Mucosa of stomach (tissue), 1 donor: ENCODE measurements around the gene FNDC3B.

Source experiments
- H3K27me3 ChIP-seq: one replicate; pipeline ENCODE4 v1.7.0; 2013; ENCODE audit warnings: mild to moderate bottlenecking, low read length; ENCODE audit not compliant: control insufficient read depth, insufficient read depth
- H3K36me3 ChIP-seq: one replicate; pipeline ENCODE4 v1.7.0; 2013; ENCODE audit warnings: low read length; ENCODE audit not compliant: control insufficient read depth, insufficient read depth
- H3K4me1 ChIP-seq: one replicate; pipeline ENCODE4 v1.7.0; 2013; ENCODE audit warnings: mild to moderate bottlenecking, low read length; ENCODE audit not compliant: control insufficient read depth, insufficient read depth
- H3K4me3 ChIP-seq: one replicate; pipeline ENCODE4 v1.7.0; 2013; ENCODE audit warnings: low read length
- H3K9ac ChIP-seq: one replicate; pipeline ENCODE4 v1.7.0; 2013; ENCODE audit warnings: mild to moderate bottlenecking, low read length, moderate library complexity
- H3K9me3 ChIP-seq: one replicate; pipeline ENCODE4 v1.7.0; 2013; ENCODE audit warnings: mild to moderate bottlenecking, low read length, moderate library complexity; ENCODE audit not compliant: control insufficient read depth
- donor health status: Pancreatic carcinoma.

The FNDC3B gene

DNA sequence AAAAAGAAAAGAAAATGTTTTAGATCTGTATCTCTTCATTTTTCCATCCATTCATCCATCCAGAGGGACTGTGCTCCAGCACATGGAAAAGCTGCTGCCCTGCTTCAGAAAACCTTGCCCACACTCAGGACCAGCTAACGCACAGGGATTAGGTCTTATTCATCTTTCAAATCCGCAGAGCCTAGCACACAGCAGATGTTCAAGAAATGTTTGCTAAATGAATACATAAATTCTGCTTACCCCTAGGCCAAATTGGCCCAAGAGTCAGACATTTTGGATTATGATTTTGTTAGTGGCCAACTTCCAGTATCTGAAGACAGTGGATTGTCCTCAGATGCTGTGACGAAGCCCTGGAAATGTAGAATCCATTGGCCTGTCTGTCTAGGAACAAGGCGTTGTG lies 337.5 kb downstream of the FNDC3B start:
- Histone ChIP-seq H3K9me3 (no peaks in the 10 kb centered on the region), H3K27me3 (no peaks in the 10 kb centered on the region), H3K36me3 (peaks cover 5% of the 10 kb centered on the region), H3K4me3 (no peak overlapping the region), H3K9ac (no peak overlapping the region), H3K4me1 (no peaks in the 10 kb centered on the region)

DNA sequence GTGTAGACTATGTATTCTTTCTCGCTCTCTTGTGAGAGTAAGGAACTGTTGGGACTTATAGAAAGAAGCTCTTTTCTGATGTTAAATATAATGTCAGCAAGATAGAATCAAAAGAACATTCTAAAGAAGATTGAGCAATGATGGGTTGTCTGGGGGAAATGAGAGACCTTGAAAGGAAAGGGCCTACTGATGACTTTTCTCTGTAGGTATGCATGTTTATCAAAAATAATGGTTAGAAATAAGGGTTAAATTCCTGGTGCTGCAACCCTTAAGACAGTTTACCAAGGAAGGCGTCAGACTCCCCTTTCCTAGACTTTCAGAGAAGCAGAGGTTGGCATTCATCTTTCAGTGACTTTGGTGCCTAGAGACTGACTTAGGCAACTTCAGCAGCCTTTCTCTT lies 339.1 kb downstream of the FNDC3B start:
- Histone ChIP-seq H3K4me3 (no peak overlapping the region), H3K9me3 (no peaks in the 10 kb centered on the region), H3K4me1 (no peaks in the 10 kb centered on the region), H3K36me3 (peaks cover 5% of the 10 kb centered on the region), H3K9ac (no peak overlapping the region), H3K27me3 (no peaks in the 10 kb centered on the region)

DNA sequence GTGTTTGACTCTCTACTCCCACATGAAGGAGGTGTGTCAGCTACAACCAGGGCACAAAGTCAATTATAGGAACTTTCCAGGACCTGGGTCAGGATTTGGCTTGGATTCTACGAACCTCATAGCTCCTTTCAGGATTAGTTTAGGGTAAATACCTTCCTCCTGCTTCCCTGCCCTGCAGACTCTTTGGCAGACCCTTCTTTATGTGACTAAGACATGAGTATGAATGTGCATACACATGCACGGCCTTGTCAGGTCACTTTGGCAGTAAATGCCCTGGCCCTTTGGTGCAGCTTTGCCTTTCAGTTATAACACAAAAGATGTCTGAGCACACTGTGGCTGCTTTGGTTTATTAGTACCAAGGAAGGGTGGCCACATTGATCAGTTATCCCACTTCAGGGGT lies 340.0 kb downstream of the FNDC3B start:
- no peaks in the 10 kb centered on the region for H3K27me3 ChIP-seq
- no peaks in the 10 kb centered on the region for H3K9me3 ChIP-seq
- H3K36me3 ChIP-seq, result peaks cover 5% of the 10 kb centered on the region
- no peak overlapping the region for H3K9ac ChIP-seq
- no peaks in the 10 kb centered on the region for H3K4me1 ChIP-seq
- H3K4me3 ChIP-seq, result no peak overlapping the region

DNA sequence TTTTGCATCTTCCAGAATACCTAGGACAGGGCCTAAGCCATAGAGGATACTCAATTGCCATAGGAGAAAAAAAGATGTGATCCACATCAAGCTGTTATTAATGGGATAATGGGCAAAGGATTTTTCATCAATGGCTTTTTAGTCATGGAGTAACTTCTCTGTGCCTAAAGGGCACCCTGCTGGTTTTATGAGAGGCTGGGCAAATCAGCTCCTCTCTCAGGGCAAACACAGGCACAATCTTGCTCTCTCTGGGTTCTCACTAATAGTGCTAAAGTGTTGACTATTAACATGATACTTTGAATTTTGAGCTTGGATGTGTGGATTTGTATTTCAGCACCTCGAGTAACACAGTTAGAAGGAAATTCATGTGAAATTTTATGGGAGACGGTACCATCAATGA lies 341.3 kb downstream of the FNDC3B start:
- Histone ChIP-seq H3K4me1 (no peaks in the 10 kb centered on the region), H3K9ac (no peak overlapping the region), H3K9me3 (no peaks in the 10 kb centered on the region), H3K27me3 (no peaks in the 10 kb centered on the region), H3K36me3 (peaks cover 5% of the 10 kb centered on the region), H3K4me3 (no peak overlapping the region)

DNA sequence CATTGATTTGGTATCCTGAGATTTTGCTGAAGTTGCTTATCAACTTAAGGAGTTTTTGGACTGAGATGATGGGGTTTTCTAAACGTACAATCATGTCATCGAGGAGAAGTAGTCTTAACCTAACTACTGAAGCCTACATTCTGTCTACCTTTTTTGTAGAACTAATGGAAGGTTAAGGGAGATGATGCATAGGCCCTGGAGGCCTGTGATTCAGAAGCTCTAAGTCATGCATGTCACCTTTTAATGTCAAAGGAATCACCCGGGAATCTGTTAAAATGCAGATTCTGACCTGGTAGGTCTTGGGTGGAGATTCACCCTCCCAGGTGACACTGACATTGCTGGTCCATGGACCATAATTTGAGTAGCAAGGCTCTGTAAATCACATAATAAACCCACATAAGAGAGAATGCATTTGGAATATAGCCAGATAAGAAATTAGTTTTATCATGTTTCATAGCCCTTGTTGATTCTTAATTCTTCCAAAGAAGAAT lies 344.0 kb downstream of the FNDC3B start:
- H3K36me3 ChIP-seq, result peaks cover 1% of the 10 kb centered on the region
- no peaks in the 10 kb centered on the region for H3K4me1 ChIP-seq

DNA sequence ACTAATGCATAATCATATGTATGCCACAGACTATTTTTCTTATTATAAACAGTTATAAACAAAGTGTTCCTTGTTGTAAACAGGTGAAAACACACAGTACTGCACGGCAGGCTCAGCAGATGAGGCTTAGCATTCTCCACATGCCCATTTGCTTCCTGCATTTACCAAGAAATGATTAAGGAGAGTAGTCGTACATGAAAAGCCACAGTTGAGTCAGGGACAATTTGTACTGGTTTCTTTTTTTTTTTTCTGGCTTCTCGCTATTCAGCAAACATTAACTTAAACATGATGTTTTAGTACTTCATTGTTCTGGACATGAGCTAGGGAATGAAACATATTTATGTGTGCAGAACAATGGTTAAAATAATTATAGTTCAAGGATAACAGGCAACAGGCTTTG lies 345.5 kb downstream of the FNDC3B start:
- Histone ChIP-seq H3K4me3 (no peak overlapping the region), H3K9ac (no peak overlapping the region), H3K9me3 (no peaks in the 10 kb centered on the region), H3K27me3 (no peaks in the 10 kb centered on the region), H3K4me1 (no peaks in the 10 kb centered on the region), H3K36me3 (no peaks in the 10 kb centered on the region)

More for the DNA sequence above, 344.0 kb downstream of the FNDC3B start:
- Histone ChIP-seq H3K9ac (no peak overlapping the region), H3K4me3 (no peak overlapping the region), H3K9me3 (no peaks in the 10 kb centered on the region), H3K27me3 (no peaks in the 10 kb centered on the region)

DNA sequence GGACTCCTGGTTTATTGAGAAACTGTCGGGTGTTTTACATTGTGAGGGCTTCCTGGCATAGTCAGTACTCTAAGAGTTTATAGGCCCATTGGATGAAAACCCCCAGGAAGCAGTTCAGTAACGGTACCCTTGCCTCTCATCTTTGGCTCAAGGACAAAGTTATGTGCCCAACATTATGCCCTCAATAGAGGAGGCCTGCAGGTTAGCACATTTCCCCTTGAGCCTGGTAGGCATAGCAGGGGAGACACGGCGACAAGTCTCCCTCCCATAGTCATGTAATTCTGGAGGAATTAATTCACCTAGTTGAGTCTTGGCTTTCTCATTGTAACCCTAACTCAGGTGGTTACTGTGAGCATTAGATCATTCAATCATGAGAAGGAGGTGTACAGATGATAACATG lies 348.4 kb downstream of the FNDC3B start:
- H3K9me3 ChIP-seq, result no peaks in the 10 kb centered on the region
- peaks cover 10% of the 10 kb centered on the region for H3K4me1 ChIP-seq
- H3K27me3 ChIP-seq, result no peaks in the 10 kb centered on the region
- H3K36me3 ChIP-seq, result no peaks in the 10 kb centered on the region
- no peak overlapping the region for H3K9ac ChIP-seq
- H3K4me3 ChIP-seq, result no peak overlapping the region

DNA sequence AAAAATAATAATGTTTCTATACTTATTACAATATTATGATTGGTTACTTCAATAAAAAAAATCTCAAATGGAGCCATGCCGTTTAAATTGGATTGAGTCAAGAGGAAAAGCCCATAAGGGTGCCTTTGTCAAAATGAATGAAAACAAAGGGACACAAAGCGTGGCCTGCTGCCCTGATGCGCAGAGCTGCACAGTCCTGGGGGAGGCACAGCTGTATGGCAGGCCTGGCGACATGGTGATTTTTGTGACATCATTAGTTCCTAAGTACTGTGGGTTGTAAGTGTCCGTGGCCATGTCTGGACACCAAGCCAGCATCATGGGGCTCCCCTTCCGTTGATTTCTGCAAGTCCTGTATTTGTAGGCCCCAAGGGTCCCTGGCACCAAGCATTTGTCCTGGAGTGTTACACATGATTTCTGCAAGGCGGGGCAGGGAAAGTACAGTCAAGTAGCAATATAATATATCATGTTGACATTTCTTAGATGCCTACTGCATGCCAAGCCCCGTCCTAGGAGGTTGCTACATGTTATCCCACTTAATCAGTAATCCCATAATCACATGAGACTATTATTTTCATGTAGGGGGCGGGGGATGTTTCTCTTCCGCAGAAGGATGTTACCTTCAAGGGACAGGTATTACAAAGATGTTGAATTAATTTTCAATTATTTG lies 349.2 kb downstream of the FNDC3B start:
- no peaks in the 10 kb centered on the region for H3K36me3 ChIP-seq
- H3K9ac ChIP-seq, result no peak overlapping the region
- no peaks in the 10 kb centered on the region for H3K27me3 ChIP-seq
- no peak overlapping the region for H3K4me3 ChIP-seq
- peaks cover 10% of the 10 kb centered on the region for H3K4me1 ChIP-seq
- no peaks in the 10 kb centered on the region for H3K9me3 ChIP-seq

DNA sequence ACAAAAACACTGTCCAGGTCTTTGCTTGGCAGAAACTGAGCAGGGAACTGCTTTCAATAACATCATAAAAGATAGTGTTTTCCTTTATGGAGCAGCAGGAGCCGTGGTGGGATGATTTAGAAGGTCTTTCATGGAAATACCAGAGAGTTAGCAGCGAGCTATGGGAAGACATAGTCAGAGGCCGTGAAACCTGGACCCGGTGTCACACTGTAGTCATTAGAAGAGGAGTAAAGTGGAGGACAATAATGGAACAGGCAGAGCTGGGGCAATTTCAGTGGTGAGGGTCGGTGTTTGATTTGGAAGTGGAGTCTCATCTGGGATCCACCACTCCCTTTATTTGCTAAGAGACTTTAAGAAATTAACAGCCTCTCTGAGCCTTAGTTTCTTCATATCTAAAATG lies 351.4 kb downstream of the FNDC3B start:
- Histone ChIP-seq H3K9ac (no peak overlapping the region), H3K36me3 (no peaks in the 10 kb centered on the region), H3K9me3 (no peaks in the 10 kb centered on the region), H3K4me3 (no peak overlapping the region), H3K4me1 (peaks cover 10% of the 10 kb centered on the region), H3K27me3 (no peaks in the 10 kb centered on the region)

DNA sequence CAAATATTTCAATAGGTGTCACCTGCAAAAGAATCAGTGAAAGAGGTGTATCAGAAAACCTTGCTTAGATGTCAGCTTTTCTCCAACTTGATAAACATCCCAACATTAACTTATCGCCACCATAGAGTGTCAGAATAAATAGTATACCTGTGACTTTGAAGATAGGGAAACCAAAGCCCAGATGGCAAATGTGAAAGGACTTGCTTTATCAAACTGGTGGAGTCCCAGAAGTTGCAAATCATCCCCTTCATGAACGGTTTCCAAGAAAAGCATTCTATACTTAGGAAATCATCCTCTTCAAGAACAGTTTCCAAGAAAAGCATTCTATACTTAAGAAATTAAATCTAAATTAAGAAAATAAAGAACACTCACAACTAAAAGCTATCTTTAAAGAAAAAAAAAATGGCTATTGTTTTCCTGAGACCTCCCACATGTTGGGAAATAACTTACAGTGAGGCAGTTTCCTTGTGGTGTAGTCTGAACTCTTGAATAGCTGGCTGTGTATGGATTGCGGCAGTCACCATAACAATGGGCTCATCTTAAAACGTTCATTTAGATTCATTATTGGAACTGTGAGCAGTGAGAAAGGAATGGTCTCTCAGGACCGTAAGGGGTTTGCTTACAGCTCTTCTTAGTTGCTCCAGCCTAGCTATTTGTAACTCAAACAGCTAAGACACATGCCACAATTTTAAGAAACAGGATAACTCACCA lies 352.4 kb downstream of the FNDC3B start:
- Histone ChIP-seq H3K4me3 (no peak overlapping the region), H3K9me3 (no peaks in the 10 kb centered on the region), H3K9ac (no peak overlapping the region), H3K4me1 (peaks cover 10% of the 10 kb centered on the region), H3K36me3 (no peaks in the 10 kb centered on the region), H3K27me3 (no peaks in the 10 kb centered on the region)

DNA sequence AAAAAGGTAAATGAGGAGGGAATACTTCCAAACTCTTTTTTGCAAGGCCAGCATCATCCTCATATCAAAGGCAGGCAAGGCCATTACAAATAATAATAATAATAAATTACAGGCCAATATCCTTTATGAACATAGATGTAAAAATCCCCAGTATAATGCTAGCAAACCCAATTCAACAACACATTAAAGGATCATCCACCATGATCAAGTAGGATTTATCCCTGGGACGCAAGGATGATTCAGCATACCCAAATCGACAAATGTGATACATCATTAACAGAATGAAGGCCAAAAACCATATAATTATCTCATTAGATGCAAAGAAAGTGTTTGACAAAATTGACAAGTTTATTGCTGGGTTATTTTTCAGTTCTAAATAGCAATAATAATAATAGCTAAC lies 355.3 kb downstream of the FNDC3B start:
- Histone ChIP-seq H3K9me3 (no peaks in the 10 kb centered on the region), H3K9ac (no peak overlapping the region), H3K4me3 (no peak overlapping the region), H3K27me3 (no peaks in the 10 kb centered on the region), H3K4me1 (peaks cover 15% of the 10 kb centered on the region), H3K36me3 (no peaks in the 10 kb centered on the region)

DNA sequence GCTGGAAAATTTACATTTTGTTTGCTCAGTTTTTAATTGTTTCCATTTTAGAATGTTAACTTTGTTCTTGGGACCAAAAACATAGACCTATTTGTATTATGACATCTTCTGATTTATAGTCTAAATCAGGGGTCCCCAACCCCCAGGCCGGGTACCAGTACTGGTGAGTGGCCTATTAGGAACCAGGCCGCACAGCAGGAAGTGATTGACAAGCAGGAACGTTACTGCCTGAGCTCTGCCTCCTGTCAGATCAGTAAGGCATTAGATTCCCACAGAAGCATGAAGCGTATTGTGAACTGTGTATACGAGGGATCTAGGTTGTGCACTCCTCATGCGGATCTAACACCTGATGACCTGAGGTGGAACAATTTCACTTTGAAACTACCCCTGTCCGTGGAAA lies 357.0 kb downstream of the FNDC3B start:
- no peaks in the 10 kb centered on the region for H3K36me3 ChIP-seq
- no peak overlapping the region for H3K4me3 ChIP-seq
- no peaks in the 10 kb centered on the region for H3K27me3 ChIP-seq
- H3K9ac ChIP-seq, result no peak overlapping the region
- H3K4me1 ChIP-seq, result peaks cover 6% of the 10 kb centered on the region
- no peaks in the 10 kb centered on the region for H3K9me3 ChIP-seq
